Measurements from ENCODE around the gene ATP10B. TPM values are rescaled to one million over a fixed set of nuclear protein-coding genes. Genes with fewer than 3 reads are reported as not detected.
A peak's percentile ranks its signal among the peaks of the same experiment; 100 is the strongest.

ATP10B gene
- total and polyA plus RNA-seq, 10 of the 15 experiments (the other 5 are each of a cell fraction or from before 2014, with no cell fraction given), result not detected

GRCh38 chr5:160787240-160787639 is 64.8 kb downstream of the ATP10B start:
- FAIRE-seq (no peak), DNase-seq (ENCODE audit: low read depth, low spot score) (peak; percentile 17), ATAC-seq (peak; percentile 88)
- no peaks in the 10 kb centered on the region for H4K20me1 ChIP-seq (ENCODE audit: control insufficient read depth, insufficient read depth)
- CTCF ChIA-PET, result interaction anchor here (0.9 to 3.3 kb wide), 12 partner anchors 8 to 349 kb away, joined by 3 to 36 read pairs (median 4); no protein-coding TSS in a partner anchor
- H3K27ac ChIP-seq (ENCODE audit: control insufficient read depth, insufficient read depth), result no peak overlapping the region
- POLR2A ChIA-PET, result no interaction called here
- no peaks in the 10 kb centered on the region for H3K36me3 ChIP-seq (ENCODE audit: control insufficient read depth in 2 of 2, insufficient read depth in 2 of 2, low read length in 1 of 2)
- no peak overlapping the region for H3K4me3 ChIP-seq
- no peaks in the 10 kb centered on the region for H3K27me3 ChIP-seq (replicated peaks in 1 of 2; ENCODE audit: control insufficient read depth in 2 of 2, insufficient read depth in 2 of 2, low read length in 1 of 2)
- SMC1A ChIA-PET (ENCODE audit: uncharacterized antibody, unreplicated experiment), result interaction anchor here (0.8 to 3.1 kb wide), 11 partner anchors 10 to 537 kb away, joined by 3 to 14 read pairs (median 4); no protein-coding TSS in a partner anchor
- BruUV-seq (replicated peaks), result no TSS peak
- peak; percentile 76; the same call in 1 of the 2 replicates for TF ChIP-seq YY1 (IDR thresholded peaks at IDR 0.05; ENCODE audit: low read depth, low read length)
- no peak for TF ChIP-seq GABPA (IDR thresholded peaks at IDR 0.05; ENCODE audit: low read depth)
- peak; percentile 59 for TF ChIP-seq RAD21 (IDR thresholded peaks at IDR 0.05; ENCODE audit: insufficient read depth, low read depth, low read length)
- TF ChIP-seq TAF1 (IDR thresholded peaks at IDR 0.05; ENCODE audit: borderline replicate concordance, low read depth, low read length), result no peak
- TF ChIP-seq CTCF (IDR thresholded peaks at IDR 0.05 in 2 of 3, conservative IDR thresholded peaks at IDR 0.05 in 1 of 3; ENCODE audit: control insufficient read depth in 2 of 3, extremely low read depth in 1 of 3, insufficient read depth in 1 of 3, low read depth in 3 of 3, low read length in 3 of 3), result peak; percentile 47 to 55 (median 51); a peak in 5 of 6 replicates
- peak; percentile 54; the same call in 1 of the 2 replicates for TF ChIP-seq SMC3 (IDR thresholded peaks at IDR 0.05; ENCODE audit: borderline replicate concordance, low read length)
- no peaks in the 10 kb centered on the region for H3K79me2 ChIP-seq (ENCODE audit: control insufficient read depth, insufficient read depth, low read length)
- H3K9ac ChIP-seq (ENCODE audit: control insufficient read depth, insufficient read depth, low read length), result no peak overlapping the region
- in situ Hi-C loops (cut with MboI), result loop anchor here (10.0 kb wide), 2 partner anchors 272 to 352 kb away; no protein-coding TSS in a partner anchor
- intact Hi-C loops (cut with micrococcal nuclease; ENCODE audit: unreplicated experiment), result loop anchor here (2.0 kb wide), 3 partner anchors 102 to 348 kb away; no protein-coding TSS in a partner anchor
- WGBS (ENCODE audit: insufficient coverage, insufficient replicate concordance, low lambda C conversion rate, missing lambda C conversion rate), result 9% methylated on average over 4 of the region's 4 CpGs
- H3K4me1 ChIP-seq (ENCODE audit: control insufficient read depth, insufficient read depth, low read length), result no peaks in the 10 kb centered on the region
- H3K9me3 ChIP-seq (replicated peaks; ENCODE audit: control insufficient read depth, insufficient read depth, low read length), result no peaks in the 10 kb centered on the region
- RAD21 ChIA-PET (ENCODE audit: unreplicated experiment), result interaction anchor here (1.4 to 3.7 kb wide), 3 partner anchors 9 to 349 kb away, joined by 5 to 15 read pairs (median 15); no protein-coding TSS in a partner anchor
- H2AFZ ChIP-seq (ENCODE audit: control insufficient read depth, low read depth, low read length), result no peak overlapping the region
- H3K4me2 ChIP-seq (ENCODE audit: control insufficient read depth, insufficient read depth), result no peak overlapping the region

Measured in GM12878 (cell line).